SW480 (cell line): ENCODE measurements around the gene NKAIN2.
A peak's percentile ranks its signal among the peaks of the same experiment; 100 is the strongest.
"Not testable (repeated sequence)": the region's sequence is repeated elsewhere in the genome, so short reads cannot be mapped to it uniquely, and the experiment has no call there.

ENCODE experiments used
- DNase-seq: peaks from one replicate; pipeline ENCODE4 v3.0.0-alpha.2; 2016; ENCODE audit warnings: low spot score

The NKAIN2 gene

DNA sequence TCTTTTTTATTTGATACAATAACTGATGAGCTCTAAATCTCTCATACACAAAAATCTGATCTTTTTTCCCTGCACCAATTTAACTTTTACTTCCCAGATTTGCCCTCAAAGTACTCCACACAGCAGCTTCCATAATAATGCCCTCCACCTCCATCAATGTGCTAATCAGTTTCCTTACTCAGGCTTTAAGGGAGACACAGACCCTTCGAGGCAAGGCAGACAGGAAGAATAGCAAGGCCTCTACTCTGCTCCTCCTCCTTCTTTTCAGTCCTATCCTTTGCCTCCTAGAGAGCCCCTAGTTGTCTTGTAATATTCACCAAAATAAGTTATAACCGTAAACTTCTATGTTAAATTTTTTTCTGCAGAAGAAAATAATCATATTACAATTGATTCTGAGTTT, 713.7 kb downstream of the NKAIN2 start:
- no peak for DNase-seq

DNA sequence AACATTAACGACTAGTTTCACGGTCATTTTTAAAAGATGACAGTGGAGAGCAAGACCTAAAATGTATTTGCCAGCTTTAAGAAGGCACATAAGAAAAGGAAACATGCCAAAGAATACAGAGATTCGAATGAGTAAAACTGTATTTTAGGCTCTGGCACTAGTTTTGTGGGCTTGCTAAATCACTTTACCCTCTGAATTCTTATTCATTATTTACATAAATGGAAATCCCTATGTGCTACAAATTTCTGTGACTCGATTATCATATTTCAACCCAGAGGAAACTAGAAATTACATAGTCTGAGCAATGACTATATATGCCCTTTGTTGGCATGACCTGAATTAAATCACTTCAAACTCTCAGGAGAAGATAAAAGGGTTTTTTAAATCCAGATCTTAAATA, 716.8 kb downstream of the NKAIN2 start:
- DNase-seq, result no peak

DNA sequence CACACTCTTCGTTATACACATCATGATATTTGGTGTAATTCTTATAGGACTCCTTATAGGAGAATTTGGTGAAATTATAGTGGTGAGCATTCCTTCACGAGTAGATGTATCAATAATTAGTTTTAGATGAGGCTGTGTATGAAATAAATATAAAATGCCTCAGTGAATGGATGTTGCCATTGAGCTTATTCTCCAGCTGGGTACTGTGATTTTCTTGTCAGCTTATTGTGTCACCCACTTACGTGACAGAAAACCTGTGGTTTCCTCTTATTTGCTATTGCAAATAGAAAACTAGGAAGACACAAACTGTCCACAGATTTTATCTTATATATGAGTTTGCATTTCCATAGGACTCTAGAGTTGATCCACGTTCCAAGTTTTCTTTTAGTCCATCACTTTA, 718.7 kb downstream of the NKAIN2 start:
- DNase-seq, result no peak

DNA sequence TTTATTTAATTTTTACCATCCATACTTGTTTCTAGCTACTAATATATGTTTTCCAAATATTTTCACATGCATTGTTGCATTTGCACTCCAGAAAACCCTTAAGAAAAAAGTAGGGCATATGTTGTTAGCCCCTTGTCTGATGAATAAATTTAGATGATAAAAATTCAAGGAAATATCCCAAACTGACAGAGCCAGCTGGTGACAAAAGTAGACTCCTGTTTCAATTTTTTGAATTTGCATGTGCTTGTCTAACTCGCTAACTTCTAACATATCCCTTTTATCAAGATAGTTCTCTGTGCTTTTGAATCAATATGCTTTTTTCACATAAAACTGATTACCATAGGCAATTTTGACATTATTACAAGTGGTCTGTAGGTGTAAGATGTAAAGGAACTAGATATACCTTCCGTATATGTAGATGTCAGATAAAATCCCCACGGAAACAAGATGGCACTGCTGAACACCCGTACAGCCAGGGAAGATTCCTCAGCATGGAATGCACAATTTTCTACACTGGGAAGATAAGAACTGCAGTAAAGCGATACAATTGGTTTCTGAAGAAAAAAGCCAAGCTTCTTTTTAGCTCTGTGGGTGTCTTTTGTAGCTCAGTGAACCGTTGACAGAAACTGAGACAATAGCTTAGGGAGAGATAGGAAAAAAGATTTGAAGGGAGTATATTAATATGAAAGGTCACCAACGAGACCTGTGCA, 721.0 kb downstream of the NKAIN2 start:
- DNase-seq, result no peak

DNA sequence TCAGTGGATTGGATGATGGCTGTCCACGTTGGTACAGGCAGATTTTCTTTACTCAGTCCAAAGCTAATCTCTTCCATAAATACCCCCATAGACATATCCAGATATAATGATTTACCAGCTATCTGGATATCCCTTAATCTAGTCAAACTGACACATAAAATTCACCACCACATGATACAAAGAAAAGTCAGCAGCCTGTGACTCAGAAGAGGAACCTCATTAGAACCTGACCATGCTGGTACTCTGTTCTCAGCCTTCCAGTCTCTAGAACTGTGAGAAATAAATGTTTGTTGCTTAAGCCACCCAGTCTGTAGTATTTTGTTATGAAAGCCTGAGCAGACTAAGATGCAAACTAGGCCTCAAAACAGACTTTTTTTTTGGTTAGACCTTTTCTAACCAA, 727.3 kb downstream of the NKAIN2 start:
- no peak for DNase-seq

DNA sequence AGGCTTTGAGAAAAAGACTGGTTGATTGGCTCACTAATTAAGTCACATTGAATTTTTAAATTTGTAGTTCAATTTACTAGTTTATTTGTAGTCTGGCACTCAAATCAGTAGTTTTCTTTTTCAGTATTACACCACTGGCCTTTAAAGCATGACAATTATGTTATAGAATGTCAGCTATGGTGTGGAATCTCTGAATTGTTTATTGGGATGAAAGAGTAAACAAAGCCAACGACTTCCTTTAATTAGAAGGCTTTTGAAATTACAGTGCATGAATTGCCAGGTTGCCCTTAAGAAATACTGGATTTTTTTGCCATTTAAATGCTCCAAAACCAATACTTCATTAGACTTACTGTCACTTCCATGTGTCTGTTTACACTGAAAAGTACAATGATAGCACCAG, 731.6 kb downstream of the NKAIN2 start:
- DNase-seq, result no peak

DNA sequence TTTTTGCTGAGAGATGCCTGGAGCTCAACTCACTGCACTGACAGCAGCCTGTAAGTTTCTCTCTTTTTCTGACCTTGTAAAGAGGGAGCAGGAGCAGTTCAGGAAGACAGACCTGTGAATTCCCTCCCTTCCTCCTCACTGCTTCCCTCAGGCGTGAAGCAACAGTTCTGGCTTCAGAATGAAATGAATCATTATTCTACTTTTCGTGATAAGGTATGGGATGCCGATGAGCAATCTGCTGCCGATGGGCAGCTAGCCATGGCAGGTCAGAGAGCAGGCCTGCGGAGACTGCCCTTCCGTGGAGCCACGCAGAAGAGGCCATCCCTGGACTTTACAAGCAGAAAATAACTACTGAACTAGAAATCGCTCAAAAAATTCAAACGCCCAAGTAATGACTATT, 732.1 kb downstream of the NKAIN2 start:
- DNase-seq, result no peak

DNA sequence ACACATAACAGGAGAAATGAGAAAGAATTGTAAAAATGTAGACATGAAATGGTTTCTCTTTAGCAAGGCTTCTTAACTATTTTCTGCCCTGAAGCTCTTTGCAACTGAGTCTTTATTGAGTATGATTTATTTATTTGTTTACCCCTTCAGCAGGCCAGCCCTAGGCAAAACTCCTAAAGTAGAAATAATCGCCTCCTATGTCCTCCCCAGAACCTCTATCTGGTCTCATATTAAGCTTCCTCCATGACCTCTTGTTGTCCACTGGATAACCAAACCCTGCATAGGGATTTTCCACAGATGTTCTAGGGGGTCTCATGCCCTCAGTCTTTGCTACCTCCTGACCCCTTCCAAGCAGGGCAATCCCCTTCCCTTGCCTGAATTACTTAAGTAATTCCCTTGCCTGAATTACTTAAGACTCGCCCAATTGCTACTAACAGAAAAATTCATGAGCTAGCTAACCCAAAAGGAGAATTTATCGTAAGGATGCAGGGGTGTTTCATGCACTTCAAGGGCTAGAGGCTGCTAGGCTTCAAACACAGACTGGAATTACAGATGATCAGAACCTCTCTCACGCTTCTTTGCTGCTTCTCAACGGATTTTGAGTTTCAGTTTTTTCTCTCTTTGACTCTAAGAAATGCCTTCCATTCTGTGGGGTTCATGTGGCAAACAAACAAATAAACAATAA, 732.6 kb downstream of the NKAIN2 start:
- DNase-seq, result no peak

DNA sequence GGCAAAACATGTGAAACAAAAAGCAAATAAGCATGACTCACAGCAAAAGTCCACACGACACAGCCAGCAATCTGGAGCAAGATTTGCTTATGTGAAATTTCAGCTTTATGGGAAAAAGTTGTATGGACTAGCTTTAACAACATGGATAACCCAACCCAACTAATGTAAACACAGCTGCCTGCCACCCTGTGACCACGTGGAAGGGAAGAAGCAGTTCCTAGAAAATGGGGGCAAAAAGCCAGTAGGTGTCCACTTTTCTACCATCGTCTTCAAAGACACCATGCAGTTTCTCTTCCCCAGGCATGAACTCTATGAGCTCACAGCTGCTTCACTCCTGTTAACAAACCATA, 733.2 kb downstream of the NKAIN2 start:
- DNase-seq, result no peak

DNA sequence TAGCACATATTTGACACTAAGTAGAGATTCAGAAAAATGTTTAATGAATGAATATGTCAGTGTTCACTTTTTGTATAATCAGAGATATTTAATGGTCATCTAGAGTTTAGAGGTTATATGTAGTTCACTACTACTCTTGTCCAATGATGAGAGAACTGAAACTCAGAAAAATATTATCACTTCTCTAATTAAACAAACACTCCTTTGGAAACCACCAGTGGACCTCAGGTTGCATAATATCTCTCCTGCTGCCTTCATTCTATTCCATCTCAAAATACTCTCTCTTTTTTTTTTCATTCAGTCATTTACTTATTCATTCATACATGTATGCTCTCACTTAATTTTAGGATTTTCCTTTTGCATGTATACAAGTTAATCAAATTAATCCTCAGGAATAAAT, 735.4 kb downstream of the NKAIN2 start:
- no peak for DNase-seq

DNA sequence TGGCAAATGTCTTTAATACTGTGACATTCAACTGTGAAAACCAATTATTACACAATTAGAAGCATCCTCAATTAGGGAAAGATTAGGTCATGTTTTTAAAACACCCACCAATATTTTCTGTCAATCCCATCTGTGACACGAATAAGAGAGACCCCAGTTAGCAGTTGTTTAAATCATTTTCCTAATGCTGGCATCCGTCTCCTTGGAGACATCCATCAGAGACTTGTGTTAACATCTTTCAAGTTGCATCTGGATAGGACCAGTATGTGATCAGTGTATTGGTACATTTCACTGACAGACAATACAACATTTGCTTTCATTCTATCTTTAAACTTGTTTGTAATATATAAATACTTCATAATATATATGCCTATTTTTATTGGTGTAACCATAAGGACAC, 737.9 kb downstream of the NKAIN2 start:
- DNase-seq, result no peak

DNA sequence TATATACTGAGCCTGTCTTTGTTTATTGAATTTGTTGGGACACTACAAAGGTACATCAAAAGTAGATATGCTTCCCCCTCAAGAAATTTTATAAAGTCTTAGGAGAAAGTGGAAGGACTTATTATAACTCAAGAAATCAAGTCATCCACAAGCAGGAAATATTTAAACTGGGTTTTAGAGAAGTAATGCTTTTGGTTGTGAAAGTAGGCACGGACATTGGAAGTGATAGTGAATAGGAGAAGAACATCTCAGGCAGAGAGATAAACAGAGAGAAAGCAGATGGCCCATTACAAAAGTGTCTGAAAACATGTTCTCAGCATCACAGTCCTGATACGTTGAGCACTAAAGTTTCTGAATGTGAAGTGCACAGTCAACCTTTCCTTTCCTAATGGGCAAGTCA, 742.9 kb downstream of the NKAIN2 start:
- DNase-seq, result no peak

DNA sequence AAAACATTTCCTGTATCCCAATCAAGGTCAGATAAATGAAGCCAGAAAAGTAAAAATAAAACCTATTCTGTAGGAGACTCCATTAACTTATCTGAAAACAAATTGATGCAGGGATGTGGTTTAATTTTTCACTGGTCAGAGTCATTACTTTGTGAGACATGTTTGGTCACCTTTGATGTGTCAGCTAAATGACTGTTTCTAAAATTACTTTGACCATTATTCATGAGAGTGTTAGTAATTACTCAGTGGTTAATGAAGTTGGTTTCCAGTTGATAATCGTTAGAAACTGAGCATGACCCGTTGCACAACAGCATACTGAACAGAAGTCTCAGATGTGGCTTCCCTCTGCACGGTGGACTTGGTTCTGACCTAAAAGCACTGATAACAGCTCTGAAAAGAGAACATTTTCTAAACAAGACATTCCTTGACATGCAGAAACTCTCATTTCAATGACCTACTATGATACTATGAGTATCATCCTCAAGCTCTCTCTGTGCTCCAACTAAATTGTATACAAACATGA, 748.1 kb downstream of the NKAIN2 start:
- peak; percentile 5 for DNase-seq

DNA sequence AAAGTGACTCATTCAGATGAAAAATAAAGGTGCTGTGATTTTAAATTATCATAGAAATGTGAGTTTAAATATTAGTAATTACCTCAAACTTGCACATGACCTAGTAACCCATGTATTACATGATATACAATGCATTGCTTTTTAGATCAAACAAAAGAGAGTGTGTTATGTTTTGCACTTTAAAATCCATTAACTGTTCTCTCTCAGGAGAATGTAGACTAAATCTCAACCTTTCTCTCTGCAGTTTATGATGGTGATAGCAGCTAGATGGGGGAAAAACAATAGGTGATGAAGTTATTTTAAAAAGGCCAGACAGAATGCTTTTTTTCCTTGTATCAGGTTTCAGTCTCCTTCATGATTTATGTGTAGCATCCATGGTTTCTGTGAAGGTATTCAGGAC, 754.2 kb downstream of the NKAIN2 start:
- DNase-seq, result no peak

DNA sequence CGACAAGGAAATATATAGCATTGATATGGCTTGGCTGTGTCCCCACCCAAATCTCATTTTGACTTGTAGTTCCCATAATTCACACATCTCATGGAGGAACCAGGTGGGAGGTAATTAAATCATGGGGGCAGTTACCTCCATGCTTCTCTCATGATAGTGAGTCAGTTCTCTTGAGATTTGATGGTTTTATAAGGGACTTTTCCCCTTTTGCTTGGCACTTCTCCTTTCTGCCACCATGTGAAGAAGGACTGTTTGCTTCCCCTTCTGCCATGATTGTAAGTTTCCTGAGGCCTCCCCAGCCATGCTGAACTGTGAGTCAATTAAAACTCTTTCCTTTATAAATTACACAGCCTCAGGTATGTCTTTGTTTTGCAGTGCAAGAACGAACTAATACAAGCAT, 756.4 kb downstream of the NKAIN2 start:
- DNase-seq, result not testable (repeated sequence)

DNA sequence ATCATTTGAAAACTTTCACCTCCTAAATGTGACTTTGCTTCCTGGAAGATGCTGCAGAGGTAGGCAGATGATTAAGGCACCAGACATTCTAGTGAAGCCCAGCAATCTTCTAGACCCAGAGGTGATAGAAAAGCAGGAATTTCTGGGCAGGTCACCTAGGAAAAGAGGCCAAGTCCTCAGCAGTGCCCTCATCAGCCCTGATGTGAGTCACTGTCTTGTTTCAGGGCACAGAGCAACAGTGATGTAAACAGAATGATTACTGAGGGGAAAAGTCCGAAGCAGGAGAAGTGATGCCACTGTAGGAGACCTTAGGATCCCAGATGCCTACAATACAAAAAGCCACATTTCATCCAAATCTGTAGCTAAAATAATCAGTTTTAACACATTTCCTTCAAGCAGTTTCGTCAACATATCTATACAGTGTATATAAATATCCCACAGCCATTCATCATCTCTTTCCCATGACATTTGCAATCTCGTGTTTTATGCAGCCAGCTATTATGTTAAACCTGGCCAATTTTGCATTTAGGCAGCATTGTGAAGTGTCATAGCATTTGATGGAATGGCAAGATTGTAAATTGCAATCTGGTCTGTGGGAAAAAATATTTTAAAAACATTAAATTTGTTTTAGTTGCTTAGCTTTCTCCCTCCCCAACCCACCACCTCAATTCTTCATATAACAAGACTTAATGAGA, 757.4 kb downstream of the NKAIN2 start:
- DNase-seq, result no peak

DNA sequence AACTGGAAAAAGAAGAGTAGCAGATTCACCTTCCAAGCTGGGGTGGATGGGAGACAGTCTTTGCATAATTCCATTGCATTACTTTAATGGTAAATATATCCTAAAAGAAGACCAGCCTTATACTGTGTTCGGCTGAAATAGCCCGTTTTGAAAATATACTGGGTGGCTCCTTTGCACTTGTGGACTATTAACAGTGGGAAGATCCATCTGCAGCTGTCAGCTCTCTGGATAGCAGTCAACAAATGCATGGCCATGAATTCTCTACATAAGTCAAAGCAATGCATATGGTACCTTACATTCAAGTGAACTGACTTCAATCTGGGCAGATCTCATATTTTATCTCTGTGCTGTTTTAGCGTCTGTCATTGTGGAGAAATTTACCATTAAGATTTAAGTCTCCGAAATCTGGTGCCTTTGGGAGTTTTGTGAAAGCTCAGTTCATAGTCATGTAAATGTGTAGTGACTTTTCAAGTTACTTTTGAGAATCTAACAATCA, 758.0 kb downstream of the NKAIN2 start:
- DNase-seq, result no peak

DNA sequence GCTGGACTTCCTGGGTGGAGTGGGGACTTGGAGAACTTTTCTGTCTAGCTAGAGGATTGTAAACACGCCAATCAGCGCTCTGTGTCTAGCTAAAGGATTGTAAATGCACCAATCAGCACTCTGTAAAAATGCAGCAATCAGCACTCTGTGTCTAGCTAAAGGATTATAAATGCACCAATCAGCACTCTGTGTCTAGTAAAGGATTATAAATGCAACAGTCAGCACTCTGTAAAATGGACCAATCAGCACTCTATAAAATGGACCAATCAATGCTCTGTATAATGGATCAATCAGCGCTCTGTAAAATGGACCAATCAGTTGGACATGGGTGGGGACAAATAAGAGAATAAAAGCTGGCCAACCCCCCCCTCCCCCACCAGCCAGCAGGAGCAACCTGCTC, 760.5 kb downstream of the NKAIN2 start:
- not testable (repeated sequence) for DNase-seq

DNA sequence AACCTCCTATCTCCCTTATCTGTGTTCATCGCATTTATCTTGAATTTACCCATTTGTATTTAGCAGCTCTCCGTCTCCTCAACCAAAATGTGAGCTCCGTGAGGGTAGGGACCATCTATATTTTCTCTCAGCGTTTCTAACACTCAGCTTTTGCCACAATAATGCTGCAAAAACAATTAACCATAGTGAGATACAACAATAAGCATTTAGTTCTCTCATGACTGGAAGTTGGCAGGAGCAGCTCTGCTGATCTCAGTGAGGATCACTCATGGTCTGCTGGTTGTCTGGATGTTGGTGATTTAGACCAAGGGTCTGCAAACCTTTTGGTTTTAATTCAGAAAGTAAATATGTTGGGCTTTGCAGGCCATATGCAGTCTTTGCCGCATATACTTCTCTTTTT, 763.7 kb downstream of the NKAIN2 start:
- DNase-seq, result no peak

DNA sequence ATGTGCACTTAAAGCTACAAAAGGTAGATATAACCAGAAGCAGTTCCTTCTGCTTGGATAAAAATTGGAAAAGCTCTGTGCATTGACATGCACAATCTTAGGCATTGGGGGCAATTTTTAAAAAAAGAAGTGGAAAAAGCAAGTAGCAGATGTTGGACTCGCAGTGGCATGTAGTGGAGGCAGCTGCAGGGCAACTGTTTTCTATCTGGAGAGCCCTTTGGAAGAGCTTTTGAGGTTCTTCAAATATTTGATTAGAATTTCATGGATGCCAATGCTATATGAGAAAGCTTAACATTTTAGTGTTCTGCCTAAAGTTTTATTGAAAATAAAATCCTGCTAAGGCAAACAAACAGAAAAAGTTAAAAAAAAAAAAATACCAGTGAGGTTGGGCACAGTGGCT, 770.3 kb downstream of the NKAIN2 start:
- no peak for DNase-seq

DNA sequence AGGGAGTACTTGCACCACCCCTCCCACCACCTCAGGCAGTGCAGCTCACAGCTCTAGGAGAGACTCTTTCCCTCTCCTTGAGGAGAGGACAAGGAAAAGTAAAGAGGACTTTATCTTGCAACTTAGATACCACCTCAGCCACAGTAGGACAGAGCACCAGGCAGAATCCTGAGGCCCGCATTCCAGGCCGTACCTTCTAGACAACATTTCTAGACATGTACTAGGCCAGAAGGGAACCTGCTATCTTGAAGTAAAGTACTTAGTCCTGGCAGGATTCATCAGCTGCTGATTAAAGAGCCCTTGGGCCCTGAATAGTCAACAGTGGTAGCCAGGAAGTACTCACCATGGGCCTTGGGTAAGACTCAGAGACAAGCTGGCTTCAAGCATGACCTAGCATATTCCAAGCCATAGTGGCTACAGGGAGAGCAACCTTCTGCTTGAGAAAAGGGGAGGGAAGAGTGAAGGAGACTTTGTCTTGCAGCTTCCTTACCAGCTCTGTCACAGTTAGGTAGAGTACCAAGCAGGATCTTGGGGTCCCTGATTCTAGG, 774.1 kb downstream of the NKAIN2 start:
- DNase-seq, result no peak

DNA sequence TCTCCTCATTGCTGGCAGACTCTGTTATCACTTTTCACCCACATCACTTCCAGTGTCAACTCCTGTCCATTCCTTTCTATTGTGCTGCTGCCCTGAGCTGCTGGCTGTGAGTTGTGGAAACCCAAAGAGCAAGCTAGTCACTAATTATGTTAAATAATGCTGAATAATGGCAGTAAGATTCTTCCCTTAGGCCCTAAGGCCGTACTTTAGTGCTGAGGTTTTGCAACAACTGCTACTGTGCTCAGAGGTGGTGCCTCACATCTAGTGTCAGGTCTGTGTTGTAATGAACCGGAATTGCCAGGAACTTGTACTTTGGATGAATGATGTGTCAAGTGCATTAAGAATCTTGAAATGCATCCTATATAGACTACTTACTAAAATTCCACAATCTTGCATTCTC, 786.3 kb downstream of the NKAIN2 start:
- DNase-seq, result no peak

DNA sequence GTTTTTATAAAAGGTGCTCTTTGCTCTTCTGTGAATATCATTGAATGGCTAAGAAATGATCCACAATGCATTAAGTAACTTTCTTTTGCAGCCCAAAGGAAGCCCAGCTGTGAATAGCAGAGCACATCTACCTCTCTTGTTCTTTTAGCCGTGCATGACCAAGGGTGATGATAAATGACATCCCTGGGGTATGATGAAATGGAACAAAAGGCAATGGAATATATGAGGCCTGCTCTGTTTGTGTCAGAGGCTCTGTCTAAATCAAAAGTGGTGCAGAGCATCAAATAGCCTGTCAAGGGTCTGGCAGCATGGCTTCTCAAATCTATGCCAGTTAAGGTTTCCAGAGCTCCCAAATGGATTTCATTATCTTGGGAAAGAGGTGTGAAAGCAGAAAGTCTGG, 796.0 kb downstream of the NKAIN2 start:
- no peak for DNase-seq
